DMS 273 treated with DMSO at 0.1 percent for 48 hours (cell line): ENCODE data around the gene ENTPD7.
"Not testable (repeated sequence)": the region's sequence is repeated elsewhere in the genome, so short reads cannot be mapped to it uniquely, and the experiment has no call there.

ENCODE experiments used
- DNase-seq: peaks from one replicate; lab custom pipeline; 2025; lab: John Stamatoyannopoulos, UW

Gene ENTPD7

DNA sequence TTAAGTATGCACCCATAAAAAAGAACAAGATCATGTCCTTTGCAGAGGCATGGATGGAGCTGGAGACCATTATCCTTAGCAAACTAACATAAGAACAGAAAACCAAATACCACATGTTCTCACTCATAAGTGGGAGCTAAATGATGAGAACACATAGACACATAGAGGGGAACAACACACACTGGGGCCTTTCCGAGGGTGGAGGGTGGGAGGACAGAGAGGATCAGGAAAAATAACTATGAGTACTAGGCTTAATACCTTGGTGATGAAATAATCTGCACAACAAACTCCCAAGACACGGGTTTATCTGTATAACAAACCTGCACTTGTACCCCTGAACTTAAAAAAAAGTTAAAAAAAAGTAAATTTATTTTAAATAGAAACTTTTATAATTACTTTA is 86.9 kb downstream of the ENTPD7 start:
- DNase-seq, result not testable (repeated sequence)

DNA sequence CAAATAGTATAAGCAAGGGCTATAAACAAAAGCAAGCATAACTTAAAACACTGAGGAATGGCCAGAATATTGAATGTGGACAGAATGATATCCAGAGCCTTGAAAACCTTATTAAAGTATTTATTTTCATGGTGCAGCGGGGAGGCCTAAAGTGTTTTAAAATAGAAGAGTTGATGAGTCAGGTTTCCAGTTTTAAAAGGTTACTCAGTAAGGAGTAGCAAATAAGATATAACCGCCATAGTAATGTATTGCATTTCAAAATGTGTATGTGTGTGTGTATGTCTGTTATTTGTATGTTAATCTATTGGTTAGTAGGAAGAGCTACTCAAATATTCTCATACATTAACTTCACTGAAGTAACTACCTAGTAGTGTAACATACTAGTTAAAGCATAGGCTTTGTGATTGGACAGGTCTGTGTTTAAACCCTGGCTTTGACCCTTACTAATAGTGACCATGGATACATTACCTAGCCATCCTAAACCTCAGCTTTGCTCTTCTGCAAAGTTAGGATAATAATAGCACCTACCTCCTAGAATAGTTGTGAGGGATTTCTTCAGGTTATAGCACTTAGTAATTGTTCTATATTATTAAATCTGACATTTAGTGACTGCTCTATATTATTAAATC is 89.6 kb downstream of the ENTPD7 start:
- no peak for DNase-seq

DNA sequence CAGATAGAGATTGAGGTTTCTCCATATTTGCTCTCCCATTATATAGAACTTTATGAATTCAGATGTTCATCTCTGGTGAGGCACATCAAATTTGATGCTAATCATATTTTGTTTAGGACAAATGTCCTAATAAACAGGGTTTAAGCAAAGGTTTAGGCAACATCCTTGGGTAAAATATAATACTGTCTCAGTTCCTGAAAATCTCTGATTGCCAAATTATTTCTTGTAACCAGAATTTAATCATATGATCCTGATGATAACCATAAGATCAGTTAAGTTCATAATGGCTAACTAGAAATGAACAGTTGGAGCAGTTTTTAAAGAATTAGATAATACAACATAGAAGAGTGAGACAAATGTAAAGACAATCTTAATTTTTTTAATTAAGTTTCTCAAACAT is 91.3 kb downstream of the ENTPD7 start:
- no peak for DNase-seq

DNA sequence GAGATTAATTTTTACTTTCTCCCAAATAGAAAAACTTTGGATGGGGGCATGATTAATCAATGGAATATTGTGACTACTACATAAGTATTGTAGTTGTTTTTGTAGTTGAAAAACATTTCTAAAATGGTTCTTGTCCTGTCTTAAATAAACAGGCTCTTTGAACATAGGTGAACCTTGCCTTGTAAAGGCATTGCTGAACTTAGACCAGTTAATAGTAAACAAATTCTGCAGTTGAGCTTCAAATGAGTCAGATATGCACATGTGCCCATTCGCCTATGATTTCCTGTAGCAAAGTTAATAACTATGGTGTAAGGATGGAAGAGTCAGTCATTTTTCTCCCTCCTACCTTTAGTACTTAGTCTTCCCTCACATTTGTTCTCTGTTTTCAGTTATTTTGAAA is 95.4 kb downstream of the ENTPD7 start:
- no peak for DNase-seq
